AML-193 (cell line): ENCODE measurements around the gene NUP205.
"Not testable (repeated sequence)": the region's sequence is repeated elsewhere in the genome, so short reads cannot be mapped to it uniquely, and the experiment has no call there.

Experiments
- DNase-seq, 2 experiments: peaks; one replicate each; lab custom pipeline; 2025; lab: John Stamatoyannopoulos, UW

The NUP205 gene

DNA sequence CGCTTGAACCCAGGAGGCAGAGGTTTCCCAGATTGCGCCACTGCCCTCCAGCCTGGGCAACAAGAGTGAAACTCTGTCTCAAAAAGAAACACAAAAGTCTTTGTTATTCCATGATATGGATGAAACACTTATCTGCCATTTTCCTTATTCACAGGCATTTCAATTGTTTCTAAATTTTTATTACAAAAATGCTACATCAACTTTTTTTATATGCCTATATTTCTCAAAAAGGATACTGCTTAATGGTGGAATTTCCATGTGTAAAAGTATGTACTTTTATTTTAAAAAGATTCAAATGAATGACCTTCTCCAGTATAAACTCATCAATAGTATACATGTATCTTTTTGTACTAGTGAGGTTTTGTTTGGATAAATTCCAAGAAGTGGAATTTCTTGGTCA, 62.7 kb downstream of the NUP205 start:
- DNase-seq, result no peak

DNA sequence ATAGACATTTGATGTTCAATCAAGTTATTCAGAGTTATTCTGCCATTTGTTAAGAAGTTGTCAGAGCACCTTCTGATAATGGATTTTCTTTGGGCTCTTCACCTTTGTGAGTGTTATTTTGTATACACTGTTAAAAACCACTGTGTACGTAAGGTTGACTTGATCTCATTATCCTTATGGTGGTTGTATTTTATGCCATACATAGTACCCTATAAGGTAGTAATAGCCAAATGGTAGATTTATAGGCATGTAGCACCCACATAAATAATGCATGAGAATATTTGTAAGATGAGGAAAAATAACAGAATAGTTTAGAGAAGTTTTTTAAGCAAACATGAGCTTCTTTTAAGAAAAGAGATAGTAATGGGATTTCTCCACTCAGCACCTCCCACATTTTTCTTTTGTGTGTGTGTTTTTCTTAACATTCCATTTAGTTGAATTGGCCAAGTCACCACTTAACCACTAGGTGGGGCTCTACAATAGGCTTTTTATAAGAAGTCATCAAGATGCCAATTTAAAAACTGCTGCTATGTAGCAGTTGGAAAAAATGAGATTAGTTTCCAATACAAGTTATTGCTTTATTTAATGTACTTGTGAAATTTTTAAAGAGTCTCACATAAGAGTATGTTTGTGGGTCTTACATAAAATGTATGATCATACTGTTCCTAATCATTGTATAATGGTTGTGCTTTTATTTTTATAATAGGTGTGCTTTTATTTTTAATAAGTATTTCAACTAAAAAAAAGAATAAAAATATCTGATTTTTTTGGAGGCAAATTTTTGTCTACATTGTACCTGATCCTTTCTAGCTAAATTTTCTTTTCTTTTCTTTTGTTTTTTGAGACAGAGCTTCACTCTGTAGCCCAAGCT, 63.5 kb downstream of the NUP205 start:
- DNase-seq, result peak; percentile 64

DNA sequence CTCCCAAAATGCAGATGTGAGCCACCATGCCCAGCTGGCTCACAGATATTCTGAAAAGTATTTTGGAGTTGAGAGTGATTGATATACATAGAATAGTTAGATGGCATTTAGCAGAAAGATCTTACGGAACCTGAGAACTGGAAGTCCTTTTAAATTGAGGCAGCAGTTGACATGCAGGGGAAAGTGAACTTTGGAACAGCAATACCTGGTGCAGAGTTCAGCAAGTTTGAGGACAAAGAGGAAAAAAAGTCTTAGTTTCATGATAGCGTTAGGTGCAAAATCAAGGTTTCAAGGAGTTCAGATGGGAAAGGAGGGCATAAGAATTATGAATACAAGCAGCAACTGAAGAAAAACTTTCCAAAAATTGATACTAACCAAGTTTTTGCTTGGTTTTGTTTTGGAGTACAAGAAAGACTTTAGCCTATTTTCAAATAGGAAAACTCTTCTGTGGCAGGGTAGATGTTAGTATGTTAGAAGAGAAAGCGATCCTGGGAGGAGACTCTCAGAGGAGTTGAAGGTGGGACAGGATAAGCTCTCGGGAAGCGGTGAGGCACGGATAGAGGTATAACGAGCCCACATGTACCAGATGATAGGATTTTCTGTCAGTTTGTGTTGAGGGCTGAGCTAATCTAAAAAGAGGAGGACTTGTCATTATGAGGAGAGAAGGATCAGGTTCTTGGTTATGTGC, 76.6 kb downstream of the NUP205 start:
- DNase-seq, result no peak

DNA sequence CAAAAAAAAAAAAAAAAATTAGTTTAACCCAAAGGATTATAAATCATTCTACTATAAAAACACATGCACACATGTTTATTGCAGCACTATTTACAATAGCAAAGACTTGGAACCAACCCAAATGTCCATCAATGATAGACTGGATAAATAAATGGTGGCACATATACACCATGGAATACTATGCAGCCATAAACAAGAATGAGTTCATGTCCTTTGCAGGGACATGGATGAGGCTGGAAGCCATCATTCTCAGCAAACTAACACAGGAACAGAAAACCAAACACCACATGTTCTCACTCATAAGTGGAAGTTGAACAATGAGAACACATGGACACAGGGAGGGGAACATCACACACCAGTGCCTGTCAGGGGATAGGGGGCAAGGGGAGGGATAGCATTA, 82.0 kb downstream of the NUP205 start:
- not testable (repeated sequence) for DNase-seq

DNA sequence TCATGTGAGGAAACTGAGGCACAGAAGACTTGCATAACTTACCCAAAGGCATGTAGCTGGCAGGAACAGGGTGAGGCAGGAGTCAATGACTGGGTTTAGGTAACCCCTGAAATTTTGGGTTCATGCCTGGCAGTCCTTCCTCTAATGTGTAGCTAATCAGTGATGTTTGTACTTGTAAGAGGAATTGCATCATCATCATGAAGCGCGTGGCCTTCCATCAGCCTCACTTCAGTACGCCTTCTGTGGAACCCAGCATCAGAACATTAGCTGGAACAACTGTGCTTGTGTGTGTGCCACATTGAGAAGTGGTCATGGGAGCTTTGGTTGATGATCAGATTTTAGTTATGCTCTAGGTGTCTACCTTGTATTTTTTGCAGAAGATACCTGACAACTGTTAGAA, 86.4 kb downstream of the NUP205 start:
- DNase-seq, result no peak

DNA sequence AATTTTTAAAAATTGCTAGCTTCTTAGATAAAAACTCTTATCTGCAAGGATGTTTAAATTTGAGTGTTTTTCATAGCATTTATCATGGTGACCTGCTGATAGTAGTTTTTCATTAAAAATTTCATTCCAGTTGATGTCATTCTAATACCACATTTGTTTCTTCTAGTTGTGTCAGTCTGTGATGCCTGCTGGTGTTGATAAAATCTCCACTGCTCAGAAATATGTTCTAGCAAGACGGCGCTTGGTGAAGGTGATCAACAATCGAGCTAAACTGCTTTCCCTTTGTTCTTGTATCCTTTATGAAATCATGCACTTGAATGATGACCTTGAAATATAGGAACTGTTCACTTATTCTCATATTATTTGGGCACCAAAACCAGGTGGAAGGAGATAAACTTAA, 87.0 kb downstream of the NUP205 start:
- no peak for DNase-seq

DNA sequence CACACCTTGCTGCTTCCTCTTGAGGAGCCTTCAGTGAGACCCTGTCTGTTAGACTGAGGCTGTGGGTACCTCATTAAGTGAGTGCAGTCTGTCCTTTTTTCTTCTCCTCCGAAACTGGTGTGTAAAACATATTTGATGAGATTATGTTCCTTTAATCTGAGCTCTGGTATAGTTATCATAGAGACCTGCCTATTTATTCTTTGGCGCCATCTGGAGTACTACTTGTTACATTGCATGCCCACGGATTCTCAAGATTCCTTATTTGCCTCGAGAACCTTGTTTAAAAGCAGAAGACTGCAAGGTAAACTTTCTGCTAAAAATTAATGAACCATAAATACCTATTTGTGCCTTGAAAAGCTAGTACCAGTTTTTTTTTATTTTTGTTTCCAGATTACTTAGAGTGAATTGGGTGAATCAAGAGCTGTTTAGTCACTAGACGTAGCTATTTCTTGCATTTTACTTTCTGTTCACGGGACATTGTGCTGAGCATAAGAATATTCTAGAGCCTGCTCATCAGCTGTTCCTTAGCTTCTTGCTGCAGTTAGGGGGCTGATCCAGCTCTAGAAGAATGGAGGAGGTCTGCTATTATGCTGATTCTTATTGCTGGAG, 87.7 kb downstream of the NUP205 start:
- DNase-seq, result peak; percentile 69 to 72

DNA sequence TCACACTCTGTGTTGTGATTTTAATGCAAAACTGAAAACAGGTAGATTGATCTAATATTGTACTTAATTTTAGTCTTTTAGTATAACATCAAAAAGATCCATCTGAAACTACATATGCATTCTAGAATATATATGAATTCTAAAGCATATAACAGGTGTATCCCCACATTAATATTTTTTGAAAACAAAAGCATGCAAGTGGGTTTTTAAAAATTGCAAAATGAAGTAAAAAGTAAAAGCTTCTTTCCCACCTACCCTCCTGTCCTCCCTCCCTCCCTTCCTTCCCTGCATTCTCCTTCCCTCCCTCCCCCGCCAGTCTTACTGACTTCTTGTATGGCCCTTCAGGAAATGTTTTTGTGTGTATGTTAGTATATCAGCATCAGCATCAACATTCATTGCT, 90.0 kb downstream of the NUP205 start:
- DNase-seq, result no peak

DNA sequence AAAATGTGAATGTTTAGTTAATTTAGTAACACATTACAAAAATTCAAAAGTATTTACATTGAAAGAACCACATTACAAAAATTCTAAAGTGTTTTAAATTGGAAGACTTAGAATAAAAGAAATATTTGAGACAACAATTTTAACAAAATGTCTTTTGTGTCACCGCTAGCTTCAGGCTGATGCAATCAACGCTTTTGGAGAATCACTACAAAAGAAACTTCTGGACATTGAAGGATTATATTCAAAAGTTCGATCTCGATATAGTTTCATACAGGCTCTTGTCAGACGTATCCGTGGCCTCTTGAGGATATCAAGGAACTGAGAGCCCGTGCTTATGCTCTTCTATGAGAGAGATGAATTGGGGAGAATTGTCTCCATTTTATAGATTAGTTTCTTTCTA, 90.5 kb downstream of the NUP205 start:
- DNase-seq, result no peak

DNA sequence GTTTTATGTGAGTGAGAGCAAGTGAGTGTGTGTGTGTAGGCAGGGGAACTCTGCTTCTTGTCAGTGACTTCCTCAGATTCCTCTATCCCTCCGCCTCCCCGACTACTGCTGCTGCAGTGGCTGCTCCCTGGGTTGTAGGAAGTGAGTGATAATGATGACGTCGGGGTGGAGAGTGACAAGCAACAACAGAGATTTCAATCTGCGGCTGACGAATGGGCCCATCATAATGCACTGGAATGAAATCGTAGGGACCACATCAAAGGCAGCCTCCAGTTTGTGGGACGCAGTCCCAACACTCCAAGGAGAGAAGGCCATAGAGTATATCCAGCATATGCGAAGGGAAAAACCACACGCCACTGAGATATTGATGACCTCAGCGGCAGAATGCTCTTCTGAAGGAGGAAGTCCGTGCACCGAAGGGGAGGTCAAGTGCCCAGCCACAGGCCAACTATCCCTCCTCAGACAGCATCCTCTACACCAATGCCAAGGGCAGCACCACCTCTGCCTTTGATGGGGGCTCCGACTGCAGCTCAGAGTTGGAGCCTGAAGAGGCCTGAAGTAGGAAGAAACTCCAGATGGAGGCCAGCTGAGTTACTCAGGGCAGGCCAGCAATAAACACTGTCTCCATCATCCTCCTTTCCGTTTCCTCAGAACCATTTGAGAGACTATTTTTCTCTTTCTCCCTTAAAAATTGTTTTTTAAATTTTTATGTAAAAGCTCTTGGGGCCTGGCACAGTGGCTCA, 93.3 kb downstream of the NUP205 start:
- no peak for DNase-seq

DNA sequence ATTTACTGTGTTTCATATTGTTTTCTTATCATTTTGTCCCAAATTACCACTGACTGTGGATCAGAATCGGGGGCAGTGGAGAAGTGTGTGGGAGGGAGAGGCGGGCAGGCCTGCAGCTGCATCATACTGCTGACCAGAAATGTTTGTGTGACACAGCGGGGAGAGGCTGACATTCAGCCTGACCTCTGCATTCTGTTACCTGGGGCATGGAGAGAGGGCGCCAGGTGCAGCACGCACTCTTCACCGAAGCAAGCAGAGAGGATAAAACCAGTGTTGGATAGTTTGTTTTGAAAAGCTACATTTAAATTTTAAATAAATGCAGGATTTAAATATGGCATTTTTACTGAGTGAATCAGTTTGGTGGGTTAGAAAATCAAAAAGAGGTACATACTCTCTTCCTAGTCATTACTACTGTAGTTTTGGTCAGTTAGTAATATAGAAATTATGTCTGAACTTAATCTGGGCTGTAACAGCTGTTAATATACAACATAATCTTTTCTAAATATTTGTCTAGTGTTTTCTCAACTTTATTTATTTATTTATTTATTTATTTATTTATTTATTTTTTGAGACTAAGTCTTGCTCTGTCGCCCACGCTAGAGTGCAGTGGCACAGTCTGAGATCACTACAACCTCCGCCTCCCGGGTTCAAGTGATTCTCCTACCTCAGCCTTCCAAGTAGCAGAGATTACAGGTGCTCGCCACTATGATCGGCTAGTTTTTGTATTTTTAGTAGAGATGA, 95.8 kb downstream of the NUP205 start:
- DNase-seq, result no peak

DNA sequence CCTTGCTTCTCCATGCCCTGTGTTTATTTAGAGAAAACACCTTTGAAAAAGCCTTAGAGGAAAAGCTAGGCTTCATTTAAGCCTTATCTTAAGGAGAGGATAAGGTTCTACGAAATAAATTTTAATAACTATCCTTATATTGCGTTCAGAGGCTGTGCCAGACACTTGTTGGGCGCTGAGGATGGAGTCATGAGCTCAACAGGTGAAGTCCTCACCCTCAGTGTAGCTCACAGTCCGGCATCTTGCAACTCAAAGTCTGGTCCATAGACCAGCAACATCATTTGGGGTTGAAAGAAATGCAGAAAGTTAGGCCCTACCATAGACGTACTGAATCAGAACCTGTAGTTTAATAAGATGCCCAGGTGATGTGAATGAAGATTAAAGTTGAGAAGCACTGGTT, 100.8 kb downstream of the NUP205 start:
- DNase-seq, result no peak

DNA sequence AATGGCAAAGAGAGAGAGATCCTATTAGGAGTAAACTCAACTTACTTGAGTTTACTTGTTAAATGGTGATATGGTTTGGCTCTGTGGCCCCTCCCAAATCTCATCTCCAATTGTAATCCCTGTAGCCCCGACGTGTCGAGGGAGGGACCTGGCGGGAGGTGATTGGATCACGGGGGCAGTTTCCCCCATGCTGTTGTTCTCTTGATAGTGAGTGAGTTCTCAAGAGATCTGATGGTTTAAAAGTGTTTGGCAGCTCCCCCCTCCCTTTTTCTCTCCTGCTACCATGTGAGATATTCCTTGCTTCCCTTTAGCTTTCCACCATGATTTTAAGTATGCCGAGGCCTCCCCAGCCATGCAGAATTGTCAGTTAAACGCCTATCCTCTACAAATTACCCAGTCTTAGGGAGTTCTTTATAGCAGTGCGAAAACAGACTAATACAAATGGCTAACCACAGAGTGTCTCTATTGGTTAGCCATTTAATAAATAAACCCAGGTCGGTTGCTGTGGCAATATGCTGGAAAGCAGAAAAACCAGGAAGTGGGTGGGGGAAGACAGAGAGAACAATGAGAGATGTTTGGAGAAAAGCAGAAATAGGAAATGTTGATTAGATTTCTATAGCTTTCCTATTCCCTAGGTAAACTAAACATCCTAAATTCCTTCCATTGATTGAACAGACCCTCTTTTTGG, 101.6 kb downstream of the NUP205 start:
- DNase-seq, result peak; percentile 54 to 58

DNA sequence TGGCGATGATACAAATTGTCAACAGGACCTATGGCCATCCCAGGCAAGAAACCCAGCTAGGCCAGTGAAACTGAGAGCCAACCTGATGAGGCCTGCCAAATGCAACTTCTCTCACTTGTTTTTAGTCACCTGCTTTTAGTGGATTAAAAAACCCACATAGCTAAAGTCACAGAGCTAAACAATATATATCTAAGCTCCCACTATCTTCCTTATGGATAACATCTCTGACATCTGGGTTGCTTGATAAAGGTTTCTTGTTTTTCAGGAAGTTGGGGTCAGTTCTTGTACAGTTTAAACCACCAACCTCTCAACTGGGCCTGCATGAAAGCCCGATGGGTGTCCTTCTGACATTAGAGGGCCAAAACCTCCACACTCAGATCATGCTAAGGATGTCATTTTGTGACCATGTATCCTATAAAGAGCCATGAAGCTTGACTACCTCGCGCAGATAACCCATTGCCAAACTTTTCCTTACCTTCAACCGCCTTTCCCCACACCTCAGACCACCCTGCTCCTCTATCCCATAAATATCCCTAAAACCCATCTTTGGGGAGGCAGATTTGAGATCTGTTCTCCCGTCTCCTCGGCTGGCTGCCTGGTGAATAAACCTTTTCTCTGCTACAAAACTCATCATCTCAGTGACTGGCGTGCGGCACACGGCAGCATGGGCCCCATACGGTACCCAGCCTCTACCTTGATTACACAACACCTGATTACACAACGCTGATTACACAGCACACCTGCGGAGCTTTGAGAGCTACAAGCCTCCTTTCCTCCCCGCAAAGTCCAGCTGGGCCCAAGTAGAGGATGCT, 103.8 kb downstream of the NUP205 start:
- no peak for DNase-seq

DNA sequence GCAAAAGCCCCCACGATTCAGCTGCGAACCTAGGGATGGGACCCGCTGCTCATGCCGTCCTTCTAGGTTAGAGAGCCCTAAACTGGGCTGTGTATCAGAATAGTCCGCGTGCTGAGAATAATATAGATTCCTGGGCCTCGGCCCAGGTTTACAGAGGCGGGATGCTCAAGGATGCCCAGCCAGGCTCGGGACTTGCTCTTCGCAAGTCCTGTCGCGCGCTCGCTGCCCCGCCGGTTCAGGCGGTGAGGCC, 104.3 kb downstream of the NUP205 start:
- DNase-seq, result no peak

DNA sequence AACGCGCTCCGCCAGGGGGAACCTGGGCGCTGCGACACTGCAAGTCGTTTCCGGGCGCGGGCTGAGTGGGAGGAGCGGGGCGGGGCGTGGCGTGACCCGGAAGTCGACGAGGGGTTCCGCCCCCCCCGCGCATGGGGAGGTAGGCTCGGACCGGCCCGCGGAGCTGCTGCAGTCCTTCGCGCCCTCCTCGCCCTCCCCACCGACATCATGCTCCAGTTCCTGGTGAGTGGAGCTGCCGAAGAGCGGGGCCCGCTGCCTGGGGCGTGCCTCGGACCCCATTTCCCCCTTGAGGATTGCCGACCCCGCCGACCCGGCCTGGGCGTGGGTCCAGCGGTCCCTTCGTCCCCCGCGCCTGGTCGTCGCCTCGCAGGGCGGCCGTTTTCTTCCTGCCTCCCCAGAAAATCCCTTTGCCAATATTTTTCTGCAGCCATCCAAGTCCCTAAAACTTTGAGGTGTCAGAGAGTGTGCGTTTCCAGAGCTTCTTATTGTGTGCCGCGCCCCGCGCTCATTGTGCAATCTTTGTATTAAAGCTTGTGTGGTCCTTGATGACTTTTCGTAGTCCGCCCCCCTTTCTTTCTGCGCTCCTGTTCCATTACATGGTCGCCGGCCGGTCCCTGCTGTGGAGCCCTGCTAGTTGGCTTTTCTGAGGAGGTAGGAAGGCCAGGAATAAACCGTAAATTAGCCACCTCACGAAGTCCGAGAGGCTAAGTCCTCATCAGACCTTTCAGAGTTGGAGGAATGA, 104.8 kb downstream of the NUP205 start, which contains the start of gene STMP1:
STMP1 (plus strand) TSS at position 142 of the 742 bp plus-strand sequence.
- peak; percentile 78 to 82 for DNase-seq

DNA sequence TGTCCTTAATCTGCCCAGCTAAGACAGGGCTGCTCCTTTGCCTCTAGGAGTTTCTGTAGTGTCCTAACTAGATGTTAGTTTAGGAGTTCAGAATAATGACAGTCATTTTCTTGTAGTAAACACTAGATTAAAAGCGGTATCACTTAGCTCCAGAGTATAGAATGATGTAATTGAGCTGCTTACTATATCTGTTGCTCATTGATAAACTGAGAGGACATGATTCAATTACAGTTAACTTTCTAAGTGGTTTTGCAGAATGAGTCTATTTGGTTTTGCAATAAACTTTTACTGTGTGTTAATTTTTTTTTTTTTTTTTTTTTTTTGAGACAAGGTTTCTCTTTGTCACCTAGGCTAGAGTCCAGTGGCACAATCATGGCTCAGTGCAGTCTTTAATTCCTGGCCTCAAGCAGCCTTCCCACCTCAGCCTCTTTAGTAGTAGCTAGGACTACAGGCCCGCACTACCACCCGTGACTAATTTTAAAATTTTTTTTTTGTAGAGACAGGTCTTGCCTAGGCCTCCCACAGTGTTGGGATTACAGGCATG, 106.4 kb downstream of the NUP205 start:
- DNase-seq, result no peak

DNA sequence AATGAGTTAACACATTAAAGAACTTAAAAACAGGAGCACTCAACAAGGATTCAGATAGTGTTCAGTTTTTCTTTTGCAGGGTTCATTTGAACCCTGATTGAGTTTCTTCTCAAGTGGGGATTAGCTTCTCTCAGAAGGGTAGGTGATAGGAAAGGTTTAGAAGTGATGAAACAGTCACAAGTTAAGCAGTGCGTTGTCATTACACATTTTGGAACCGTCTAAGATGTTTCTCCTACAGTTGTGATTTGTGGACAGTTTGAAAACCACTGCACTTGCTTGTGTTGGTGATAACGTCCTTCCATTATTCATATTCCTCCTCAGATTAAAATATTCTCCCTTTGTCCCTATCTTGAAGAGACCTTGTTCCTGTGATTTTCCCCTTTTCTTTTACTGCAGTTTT, 107.3 kb downstream of the NUP205 start:
- DNase-seq, result no peak

DNA sequence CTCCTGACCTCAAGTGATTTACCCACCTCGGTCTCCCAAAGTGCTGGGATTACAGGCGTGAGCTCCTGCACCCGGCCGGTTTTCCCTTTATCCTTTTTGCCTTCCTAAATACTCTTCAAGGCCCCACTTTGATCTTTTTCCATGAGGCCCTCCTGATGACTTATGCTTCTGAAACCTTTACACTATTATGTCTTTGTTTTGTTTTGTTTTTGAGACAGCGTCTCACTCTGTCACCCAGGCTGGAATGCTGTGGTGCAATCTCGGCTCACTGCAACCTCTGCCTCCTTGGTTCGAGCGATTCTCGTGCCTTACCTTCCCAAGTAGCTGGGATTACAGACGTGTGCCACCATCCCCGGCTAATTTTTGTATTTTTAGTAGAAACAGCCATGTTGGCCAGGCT, 108.4 kb downstream of the NUP205 start:
- no peak for DNase-seq
